Activated naive CD8-positive, alpha-beta T cell treated with anti-CD3 and anti-CD28 coated beads, Interleukin-2, amount 50 U/mL, for 16 hours (primary cell): ENCODE results near the gene CYGB.
A peak's percentile ranks its signal among the peaks of the same experiment; 100 is the strongest.
"Not testable (repeated sequence)": the region's sequence is repeated elsewhere in the genome, so short reads cannot be mapped to it uniquely, and the experiment has no call there.

Experiments
- DNase-seq: peaks from one replicate; pipeline ENCODE4 v3.0.0-alpha.2; 2020; ENCODE audit warnings: low read depth, low spot score

CYGB gene

DNA sequence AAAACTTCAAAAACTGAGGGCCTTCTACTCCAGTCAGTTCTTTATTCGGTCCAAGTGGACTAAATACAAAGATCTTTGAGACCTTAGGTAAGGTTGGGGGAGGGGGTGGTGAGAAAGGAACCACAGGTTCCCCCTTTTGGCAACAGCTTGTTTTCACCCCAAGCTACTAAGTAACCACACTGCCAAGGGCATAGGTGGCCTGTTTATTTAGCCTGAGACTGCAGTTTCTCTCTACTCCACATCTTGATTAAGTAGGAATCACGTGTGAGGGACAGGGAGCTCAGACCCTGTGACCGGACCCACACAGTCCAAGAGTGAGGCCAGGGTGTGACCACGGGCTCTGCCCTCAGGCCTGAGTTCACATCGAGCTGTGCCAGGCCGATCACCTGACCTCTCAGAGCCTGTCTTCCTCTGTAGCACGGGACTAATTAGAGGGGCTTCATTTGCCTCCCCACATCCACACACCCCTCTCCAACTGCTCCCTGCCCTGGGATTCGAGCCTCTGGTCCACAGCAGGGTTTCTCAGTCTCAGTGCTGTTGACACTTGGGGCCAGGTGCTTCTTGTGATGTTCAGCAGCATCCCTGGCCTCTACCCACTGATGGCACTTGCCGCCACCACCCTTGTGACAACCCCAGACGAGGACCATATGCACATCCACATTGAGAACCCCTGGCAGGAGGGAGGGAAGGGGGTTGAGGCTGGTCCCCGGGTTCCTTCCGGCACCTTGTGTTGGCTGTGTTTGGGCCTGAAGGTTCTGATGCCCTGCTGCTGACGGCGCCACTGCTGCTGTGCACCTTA, 30.3 kb upstream of the CYGB start:
- DNase-seq, result no peak

DNA sequence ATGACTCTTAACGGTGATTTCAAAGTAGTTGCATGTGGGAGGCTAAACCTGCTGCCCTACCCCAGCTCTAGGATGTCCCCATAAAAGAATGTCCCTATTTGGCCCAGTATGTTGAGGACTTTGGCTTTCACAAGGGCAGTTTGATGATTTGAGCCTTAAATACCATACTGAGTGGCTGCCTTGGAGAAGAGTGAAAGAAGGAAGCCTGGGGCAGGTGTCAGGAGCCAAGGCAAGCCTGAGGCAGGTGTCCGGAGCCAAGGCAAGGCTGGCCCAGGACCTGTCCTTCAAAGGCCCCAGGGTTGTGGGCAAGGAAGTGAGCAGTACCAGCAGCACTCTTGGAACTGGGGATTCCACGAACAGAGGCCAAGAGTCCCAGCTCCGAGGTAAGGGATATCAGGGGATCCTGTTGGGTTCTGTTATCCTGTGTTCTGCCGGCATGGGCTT, 29.5 kb upstream of the CYGB start:
- no peak for DNase-seq

GRCh38 chr17:76566613-76566943, 29.1 kb upstream of the CYGB start:
- DNase-seq, result no peak

DNA sequence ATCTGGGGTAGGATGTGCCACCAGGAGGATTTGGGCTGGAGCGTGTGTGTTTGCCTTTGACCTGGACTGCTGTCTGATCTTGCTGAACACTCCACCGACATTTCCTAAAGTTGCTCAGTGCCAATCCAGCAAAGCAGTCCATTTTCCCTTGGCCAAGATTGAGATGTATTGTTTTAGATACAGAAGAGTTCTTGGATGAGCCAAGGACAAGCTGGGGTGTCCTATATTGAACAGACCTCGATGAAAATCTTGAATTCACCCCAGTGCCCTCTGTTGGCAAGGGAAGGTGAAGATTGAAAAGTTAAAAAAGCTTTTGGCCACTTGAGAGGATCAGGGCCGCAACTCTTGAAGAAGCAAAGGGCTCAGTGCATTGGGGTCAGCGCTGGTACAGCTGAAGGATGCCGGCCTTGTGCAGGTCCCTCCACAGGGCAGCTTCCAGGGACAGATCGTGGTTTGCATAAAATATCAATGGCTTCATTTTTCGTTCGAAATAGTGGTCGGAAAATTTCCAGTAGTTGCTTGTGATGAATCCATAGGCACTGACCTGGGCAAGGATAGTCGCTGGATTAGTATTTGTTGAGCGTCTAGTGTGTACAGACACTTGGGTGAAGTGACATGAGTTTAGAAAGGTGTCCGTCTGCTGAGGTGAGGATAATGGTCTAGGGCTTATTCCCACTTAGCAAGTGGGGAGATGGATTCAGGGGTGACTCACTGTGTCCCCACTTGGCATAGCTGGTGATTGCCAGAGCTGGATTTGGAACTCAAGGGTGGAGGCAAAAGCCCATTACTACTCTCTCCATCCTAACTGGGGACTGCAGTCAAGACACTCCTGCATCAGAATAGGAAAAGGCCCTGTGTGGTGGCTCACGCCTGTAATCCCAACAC, 28.5 kb upstream of the CYGB start:
- DNase-seq, result no peak

GRCh38 chr17:76564991-76565727, 27.6 kb upstream of the CYGB start:
- not testable (repeated sequence) for DNase-seq

DNA sequence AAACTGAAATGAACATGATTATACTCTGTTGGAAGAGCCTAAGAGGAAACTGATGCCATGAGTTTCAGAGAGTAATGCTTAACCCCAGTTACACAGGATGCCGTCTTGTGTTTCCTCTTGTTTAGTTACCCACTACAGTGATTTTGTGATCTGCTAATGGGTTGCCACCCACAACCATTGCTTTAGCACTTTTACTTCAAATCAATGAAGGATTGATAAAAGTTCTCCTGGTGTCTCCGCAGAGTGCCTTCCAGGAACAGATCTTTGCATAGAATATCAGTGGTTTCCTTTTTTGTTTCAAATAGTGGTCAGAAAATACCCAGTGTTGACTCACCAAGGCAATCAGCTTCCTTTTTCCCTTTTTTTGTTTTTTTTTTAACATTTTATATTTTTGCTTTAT, 25.9 kb upstream of the CYGB start:
- not testable (repeated sequence) for DNase-seq

DNA sequence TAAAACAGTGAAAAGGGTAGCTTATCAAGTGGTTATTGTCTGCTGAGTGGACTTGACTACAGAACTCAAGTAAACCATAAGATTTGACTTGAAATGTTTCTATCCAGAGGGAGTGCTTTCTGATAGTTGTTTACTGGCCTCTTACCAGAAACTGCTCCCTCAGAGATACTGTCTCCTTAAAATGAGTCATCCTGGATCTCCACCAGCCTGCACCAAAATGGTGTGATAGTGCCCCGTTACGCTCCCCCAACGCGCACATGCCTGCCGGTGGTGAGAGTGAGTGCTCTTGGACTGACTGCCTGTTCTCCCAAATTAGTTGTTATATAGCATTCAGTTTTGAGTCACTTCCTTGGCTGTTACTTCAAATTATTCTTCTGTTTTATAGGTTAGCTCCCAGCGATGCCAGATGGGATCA, 25.2 kb upstream of the CYGB start:
- no peak for DNase-seq

DNA sequence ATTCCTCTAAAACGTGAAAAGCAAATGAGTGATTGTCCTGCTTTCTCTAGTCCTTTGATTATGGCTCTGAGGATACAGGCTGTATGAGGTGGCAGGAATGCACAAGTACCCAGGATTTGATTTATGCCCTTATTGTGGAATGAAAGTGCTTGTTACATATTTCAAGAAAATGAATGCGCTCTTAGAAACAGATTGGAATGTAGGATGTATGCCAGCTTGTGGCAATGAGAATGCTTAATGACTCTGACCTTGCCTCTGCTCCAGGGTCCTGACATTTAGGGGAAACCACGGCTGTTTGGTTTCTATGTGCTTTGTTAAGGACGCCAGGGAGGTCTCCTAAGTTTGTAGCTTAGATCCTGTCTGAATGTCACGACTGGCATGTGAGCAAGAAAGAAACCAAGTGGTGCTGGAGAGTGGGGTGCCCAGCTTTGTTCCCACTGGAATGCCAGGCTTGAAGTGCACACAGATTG, 24.3 kb upstream of the CYGB start:
- no peak for DNase-seq

- no peak for DNase-seq
Observed at GRCh38 chr17:76561332-76561731, 23.8 kb upstream of the CYGB start.

DNA sequence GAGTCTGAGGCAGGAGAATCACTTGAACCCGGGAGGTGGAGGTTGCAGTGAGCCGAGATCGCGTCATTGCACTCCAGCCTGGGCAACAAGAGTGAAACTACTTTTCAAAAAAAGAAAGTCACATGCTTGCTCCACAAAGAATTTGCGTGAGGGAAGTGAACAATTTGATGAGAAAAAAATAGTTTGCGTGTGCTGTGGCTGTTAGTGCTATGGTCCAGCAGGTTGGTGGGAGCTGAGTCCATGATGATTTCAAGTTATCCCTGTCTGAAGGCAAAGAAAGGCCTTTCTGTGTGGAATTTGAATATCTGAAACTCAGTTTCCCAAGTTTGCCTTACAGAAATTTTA, 23.3 kb upstream of the CYGB start:
- DNase-seq, result no peak

- no peak for DNase-seq
Observed at GRCh38 chr17:76560036-76560876, 22.7 kb upstream of the CYGB start.

DNA sequence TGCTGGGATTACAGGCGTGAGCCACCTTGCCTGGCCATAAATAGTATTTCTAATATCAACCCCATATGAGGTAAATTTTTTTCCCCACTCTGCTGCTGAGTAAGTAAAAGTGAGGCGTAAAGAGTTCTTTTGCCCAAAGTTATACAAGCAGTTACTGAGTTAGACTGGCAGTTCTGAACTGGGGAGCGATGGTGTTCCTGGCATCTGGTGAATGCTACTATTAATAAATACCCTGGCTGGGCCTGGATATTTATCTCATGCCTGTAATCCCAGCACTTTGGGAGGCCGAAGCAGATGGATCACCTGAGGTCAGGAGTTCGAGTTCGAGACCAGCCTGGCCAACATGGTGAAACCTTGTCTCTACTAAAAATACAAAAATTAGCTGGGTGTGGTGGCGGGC, 22.0 kb upstream of the CYGB start:
- DNase-seq, result not testable (repeated sequence)

- no peak for DNase-seq
Observed at GRCh38 chr17:76558198-76559095, 20.9 kb upstream of the CYGB start.

DNA sequence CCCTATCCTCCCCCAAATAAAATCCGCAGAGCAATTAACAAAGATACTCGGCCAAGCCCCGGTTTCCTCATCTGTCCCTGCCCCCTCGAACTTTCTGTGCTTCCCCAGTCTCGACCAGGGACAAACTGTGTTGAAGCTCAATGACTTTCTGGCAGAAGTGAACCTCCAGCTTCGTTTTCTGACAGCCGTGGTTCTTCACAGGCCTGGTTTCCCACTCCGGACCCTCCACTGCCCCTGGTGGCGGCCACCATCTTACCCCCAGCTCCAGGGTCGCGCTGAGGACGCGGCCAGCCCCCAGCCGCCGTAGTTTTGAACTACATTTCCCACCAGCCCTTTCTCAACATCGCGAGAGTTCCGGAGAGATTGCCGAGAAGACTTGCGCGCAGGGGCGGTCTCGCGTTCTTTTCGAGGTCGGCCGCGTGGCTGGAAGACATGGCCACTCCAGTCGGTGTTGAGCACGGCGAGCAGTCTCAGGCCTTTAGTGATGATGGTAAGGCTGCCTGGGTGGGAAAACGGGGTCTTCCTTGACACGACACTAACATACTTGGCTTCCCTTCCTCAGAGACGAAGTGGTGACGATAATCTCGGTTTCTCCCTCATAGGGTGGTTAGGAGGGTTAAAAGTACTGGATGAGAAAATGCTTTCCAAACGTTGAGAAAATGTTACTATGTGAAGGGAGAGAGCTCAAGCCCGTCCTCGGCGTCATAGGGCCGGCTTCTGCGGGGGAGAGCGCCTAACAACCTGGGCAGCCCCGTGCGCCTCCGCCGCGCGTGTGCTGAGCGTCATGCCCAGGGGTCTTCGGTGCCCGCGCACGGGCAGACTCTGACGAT, 20.1 kb upstream of the CYGB start:
- DNase-seq, result peak; percentile 89

DNA sequence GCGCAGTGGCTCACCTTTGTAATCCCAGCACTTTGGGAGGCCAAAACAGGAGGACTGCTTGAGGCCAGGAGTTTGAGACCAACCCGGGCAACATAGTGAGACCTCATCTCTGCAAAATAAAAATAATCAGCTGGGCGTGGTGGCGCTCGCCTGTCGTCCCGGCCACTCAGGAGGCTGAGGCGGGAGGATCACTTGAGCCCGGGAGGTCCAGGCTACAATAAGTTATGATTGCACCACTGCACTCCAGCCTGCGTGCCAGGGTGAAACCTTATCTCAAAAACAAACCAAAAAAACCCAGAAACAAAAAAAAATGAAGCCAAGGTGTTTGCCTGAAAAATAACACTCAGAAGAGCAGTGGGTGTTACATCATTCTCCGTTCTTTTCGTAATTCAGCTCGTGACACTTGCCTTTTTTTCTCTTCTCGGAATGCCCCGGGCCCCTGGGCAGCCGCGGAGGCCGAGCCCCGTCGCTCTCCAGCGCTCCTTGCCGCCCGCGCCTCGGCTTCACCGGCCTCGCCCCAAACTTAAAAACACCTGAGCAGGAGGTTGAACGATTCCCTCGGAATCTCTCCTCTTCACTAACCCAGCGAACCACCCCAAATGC, 19.4 kb upstream of the CYGB start:
- no peak for DNase-seq

GRCh38 chr17:76554131-76554530, 16.6 kb upstream of the CYGB start:
- DNase-seq, result no peak

GRCh38 chr17:76553178-76553908, 15.8 kb upstream of the CYGB start:
- DNase-seq, result no peak

- no peak for DNase-seq
Observed at GRCh38 chr17:76551685-76552084, 14.2 kb upstream of the CYGB start.
